HG03354 (cell line): ENCODE data around the gene PCBP3.

Experiments used
- ATAC-seq: cut with Tn5 transposase; IDR thresholded peaks from one replicate; pipeline ENCODE4 v1.9.1; 2021; ENCODE audit warnings: mild to moderate bottlenecking; ENCODE audit not compliant: unreplicated experiment, poor library complexity, severe bottlenecking

PCBP3 gene

DNA sequence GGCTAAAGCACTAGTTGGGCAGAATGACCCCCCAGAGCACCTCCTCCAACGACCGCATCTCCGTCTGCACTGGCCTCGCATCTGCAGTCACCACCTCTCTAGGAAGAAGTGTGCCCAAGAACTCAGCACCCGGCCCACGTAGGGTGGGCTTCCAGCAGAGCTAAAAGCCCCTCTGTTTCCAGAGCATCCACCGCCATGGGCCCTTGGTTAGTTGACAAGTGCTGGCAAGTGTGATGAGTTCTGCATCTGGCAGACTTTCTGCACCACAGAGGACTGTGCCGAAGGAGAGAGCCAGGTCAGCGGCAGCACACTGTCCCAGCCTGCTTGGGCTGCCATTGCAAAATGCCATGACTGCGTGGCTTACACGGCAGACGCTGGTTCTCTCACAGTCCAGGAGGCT lies 261.7 kb downstream of the PCBP3 start:
- no peak for ATAC-seq

DNA sequence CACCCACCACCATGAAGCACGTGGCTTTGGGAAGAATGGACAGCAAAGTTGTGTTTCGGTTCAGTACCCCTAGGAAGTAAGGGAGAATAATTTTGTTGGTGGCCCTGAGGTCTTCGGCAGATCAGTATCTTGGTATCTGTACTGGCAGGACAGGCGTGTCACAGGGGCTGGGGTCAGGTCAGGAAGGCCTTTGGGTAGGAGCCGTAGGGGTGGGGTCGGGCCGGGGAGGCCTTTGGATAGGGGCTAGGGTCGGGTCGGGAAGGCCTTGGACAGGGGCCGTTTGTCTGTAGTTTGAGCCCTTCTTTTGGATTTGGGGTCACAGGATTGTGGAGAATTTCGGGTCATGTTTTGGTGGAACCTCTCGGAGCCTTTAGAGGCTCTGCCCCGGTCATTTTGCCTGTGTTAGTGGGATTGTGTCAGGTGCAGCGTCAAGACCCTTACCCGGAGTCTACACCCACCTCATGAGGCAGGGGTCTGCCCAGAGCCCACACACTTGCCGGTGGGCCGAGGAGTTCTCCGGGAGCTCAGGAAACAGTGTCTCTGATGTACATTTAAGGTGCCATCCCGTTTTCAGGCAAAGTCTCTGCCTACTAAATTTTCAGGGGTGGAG lies 262.8 kb downstream of the PCBP3 start:
- no peak for ATAC-seq

DNA sequence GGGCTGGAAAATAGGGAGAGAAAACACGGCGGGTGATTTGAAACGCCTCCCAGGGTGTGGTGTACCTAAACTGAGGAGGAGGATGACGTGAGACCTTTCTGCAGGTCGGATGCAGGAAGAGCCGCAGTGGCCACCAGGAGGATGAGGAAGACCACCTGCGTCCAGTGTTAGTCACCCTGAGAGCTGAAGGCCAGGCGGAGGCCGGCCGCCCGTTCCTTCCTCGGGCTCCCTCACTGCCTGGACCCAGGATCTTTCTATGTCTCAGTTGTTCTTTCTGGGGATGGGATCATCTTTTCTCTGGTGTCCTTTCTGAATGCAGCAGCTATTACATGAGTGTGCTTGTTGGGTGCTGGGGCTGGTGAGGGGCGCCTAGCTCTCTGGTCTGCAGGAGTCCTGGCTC lies 263.3 kb downstream of the PCBP3 start:
- no peak for ATAC-seq

DNA sequence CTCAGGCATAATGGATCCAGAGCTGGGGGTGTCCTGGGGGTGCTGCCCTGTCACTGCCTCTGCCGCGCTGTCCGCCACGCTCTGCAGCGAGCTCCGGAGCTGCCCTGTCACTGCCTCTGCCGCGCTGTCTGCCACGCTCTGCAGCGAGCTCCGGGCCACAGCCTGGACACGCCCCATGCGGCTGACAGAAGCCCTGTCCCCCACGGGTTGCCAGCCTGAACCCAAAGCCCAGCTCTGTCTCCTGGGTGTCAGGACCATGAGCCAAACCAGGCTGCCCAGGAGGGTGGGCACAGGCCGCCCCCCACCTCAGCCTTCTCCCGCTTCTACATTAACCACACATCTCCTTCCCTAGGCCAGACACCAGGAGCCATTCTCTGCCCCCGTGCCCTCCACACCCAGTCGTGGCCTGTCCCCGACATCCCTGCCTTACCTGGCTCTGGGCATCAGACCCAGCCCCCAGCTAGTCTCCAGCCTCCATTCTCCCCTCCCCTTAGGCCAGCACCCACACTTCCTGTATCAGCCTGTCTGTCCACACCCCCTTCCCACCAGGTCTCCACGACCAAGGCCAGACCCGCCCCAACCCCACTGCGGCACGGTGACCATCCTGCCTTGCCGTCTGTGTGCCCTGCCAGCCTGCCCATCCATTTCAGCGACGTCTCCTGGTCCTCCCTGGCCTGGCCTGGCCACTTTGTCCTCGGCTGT lies 265.2 kb downstream of the PCBP3 start:
- no peak for ATAC-seq

DNA sequence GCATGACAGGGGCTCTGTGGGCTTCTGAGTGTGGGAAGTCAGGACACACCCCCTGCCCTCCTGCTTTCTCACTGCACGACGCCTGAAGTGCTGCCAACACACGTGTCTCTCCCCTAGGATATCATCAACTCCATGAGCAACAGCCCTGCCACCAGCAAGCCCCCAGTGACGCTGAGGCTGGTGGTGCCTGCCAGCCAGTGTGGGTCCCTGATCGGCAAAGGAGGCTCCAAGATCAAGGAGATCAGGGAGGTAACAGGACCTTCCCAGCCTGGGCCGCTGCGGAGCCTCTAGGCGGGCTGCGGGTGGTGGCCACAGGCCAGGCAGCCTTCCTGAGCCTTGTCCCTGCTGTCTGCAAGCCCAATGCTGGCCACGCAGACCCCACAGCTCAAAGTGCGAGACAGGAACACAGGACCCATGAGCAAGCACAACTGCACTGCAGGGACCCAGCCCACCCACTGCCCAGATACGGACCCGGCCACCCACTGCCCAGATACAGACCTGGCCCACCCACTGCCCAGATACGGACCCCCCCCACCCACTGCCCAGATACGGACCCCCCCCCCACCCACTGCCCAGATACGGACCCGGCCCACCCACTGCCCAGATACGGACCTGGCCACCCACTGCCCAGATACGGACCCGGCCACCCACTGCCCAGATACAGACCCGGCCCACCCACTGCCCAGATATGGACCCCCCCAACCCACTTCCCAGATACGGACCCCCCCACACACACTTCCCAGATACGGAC lies 265.9 kb downstream of the PCBP3 start:
- ATAC-seq, result no peak

DNA sequence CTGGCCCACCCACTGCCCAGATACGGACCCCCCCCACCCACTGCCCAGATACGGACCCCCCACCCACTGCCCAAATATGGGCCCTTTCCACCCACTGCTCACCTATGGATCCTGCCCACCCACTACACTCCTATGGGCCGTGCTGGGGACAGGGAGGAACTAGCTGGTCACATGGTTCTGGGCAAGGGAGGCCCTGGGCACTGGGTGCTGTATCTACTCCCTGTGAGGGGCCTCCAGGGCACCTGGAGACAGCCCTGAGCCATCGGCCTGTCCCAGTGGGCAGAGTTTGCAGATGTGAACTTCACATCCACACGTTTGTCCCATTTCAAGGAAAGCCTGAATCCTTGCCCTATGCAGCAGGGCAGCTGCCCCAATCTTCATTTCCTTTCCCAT lies 266.6 kb downstream of the PCBP3 start:
- no peak for ATAC-seq

DNA sequence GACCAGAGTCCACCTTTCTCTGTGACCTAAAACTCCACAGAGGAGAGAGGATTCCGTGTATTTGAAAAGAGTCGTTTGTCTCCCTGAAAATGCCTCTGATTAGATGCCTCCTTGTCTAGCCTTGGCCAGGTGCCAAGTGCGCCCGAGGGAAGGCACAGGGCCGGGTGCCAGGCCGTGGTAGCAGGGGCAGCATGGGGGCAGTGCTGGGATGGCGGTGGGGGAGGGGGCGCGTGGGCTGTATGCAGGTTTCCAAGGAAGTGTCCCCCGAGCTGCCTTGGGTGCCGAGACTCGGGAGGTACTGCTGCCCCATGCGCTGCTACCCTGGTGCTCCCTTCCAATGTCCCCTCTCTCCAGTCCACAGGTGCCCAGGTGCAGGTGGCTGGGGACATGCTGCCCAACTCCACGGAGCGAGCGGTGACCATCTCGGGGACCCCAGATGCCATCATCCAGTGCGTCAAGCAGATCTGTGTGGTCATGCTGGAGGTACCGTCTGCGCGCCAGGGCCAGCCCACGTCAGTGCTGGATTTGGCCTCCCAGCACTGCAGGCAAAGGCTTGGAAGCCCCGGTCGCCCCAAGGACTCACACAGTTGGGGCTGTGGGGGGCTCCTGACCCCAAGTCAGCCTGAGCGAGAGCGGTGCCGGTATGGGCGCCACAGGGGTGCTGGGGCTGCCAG lies 267.2 kb downstream of the PCBP3 start:
- ATAC-seq, result no peak

DNA sequence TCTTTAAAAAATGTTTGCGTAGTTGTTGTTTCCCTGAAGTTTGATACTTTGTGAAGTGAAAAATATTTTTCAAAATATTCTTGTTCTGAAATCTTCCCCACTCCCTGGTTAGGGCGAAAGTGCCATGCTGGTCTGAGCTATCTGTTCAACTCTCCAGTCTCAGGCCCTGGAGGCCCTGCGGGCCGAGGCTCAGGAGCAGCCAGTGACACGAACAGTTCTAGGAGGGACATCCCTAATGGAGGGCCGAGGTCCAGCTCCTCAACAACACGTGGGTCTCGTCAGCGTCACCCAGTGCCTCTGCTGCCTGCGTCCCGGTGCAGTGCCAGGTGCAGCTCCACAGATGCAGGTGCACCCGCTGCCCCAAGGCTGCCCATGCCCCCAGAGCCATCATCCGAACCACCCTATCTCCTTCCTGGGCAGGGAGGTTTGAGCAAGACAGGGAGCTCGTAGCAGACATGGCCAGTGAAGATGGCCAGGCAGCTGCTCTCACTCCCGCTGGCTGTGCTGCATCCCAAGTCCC lies 268.3 kb downstream of the PCBP3 start:
- no peak for ATAC-seq

DNA sequence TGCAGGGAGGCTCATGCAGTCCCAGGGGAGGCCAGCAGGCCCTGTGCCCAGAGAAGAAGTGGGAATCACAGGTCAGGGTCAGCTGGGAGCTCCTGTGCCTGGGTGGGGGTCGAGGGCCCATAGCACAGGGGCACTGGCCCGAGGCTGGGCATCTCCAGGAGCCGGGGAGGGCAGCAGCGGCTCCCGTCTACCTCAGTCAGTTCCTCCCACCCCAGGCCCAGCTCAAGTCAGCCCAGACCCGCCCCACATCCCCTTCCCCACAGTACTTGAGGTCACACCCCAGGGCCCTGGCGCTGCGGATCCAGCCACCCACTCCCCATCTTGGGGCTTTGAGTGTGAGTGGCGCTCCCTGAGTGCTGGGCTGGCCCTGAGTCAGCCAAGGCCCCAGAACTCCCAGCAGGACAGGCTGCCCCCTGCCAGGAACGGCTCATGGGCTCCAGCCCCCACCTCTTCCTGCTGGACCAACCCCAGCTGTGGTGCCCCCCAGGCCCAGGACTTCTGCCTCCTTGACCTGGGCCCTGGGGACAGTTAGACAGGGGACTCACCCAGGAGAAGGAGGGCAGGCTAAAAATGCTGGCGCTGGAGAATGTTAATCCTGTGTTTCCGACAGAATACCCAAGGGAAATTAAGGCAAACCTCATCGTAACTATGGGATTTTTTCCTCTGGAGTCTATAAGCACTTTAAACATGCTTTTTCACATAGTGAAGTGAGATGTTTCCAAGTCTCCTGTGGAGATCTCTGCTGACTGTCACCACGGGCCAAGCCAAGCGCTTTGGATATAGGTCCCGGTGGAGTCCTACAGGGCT lies 269.3 kb downstream of the PCBP3 start:
- ATAC-seq, result no peak

DNA sequence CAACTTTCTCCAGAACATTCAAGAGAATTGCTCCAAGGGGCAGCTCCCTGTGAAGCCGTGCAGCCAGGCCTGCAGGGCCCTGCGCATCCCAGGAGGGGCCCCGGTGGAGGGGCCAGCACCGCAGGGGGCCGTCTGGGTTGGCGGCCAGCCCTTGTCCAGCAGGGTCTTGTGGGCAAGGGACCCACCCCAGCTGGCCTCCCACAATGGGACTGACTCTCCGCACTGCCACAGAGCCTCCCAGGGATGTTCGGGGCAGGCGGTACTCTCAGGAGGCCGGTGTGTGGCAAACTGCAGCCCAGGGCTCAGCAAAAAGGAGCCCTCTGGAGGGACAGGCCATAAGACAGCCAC lies 269.9 kb downstream of the PCBP3 start:
- ATAC-seq, result no peak

DNA sequence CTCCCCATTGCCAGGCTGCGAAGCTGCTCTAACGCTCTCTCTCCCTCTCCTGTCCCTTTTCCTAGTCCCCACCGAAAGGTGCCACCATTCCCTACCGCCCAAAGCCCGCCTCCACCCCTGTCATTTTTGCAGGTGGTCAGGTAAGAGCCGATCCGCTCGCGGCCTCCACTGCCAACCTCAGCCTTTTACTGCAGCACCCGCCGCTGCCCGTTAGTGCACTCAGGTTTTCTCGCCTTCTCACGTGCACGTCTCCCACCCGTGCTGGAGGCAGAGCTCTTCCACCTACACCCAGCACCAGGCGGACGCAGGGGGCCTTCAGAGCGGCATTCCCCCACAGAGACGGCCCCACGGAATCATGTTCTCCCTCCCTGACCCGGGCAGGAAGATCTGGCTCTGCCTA lies 270.4 kb downstream of the PCBP3 start:
- ATAC-seq, result no peak

DNA sequence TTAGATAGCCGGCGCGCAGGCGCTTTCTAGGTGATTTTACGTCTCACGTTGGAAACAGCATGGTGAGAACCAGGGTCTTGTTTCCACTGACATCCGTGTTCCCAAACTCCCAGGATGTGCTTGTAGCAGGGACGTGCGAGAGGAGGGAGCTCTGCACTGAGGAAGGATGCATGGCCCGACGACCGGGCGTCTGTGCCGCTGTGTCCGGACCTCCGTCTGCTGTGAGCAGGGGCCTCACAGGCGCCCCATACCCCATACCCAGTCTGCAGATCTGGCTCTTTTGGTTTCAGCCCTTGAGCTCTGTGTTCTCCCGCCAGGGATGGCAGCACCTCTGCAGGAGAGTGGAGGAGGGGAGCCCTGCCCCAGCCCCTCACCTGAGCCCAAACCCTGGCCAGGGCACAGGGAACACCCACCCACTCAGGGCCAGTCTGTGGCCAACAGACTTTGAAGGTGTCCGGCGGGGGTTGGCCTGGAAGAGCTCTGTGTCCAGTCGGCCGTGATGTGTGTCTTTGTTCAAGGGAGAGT lies 270.9 kb downstream of the PCBP3 start:
- ATAC-seq, result no peak

DNA sequence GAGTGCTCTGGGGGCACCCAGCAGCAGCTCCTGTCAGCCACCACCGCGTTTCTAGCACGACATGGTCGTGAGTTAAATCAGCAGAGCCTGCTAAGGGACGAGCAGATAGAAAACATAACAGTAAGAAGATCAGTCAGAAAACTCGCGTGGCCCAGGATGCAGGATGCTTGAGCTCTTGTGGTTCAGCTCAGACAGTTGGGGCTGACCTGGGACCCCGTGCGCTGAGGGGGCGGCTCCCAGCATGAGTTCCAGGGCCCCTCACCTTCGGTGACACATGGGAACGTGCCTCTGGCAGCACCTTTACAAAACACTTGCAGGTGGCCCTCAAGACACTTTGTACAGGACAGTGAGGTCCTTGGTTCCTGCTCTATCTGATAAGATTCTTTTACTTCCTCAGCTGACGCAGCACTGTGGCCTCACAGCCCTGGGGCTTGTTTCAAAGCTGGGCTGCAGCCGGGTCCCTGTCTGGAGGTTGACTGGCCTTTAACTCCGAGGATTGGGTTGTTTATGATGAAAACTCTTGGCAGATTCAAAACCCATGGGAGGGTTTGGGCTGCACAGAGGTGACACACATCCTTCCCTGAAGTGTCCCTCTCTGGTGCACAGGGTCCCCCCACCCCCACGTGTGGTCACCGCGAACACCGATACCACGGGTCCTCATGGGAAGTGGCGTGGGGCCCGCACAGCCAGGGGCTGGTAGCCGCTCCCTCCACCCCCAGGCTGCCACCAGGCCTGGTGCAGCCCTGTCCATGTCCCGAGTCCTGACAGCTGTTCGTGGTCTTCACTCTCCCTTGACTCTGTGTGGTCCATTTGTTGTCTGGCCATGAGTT lies 272.7 kb downstream of the PCBP3 start:
- no peak for ATAC-seq

DNA sequence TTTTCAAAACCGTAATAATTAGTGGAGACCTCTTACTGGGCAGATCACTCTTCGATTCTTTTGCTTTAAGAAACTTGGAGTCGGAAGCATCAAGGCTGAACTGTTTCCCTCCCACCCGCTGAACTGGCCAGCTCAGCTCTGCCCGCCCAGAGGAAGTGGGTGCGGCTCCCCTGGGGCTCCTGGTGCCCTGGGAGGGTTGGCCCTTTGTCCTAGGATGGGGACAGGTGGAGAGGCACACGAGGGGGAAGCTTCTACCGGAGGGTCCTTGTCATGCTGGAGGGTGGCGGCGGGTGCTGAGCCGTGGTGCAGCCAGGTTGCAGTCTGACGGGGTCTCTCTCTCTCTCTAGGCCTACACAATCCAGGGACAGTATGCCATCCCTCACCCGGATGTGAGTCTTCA lies 273.7 kb downstream of the PCBP3 start:
- ATAC-seq, result no peak

DNA sequence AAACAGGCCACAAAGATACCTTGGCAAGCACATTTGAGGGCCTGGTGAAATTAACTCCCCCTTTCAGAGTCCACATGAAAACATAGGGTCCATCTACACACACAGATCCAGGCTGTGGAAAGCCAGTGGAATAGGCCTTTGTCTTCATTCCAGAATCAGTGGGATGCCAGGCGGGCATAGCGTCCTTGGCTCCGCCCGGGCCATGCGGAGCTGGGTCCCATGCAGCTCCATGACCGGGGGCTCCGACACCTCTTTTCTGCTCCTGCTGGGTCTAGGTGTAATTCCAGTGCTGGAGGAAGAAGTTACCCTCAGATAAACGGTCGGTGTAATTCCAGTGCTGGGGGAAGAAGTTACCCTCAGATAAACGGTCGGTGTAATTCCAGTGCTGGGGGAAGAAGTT lies 274.5 kb downstream of the PCBP3 start:
- no peak for ATAC-seq

DNA sequence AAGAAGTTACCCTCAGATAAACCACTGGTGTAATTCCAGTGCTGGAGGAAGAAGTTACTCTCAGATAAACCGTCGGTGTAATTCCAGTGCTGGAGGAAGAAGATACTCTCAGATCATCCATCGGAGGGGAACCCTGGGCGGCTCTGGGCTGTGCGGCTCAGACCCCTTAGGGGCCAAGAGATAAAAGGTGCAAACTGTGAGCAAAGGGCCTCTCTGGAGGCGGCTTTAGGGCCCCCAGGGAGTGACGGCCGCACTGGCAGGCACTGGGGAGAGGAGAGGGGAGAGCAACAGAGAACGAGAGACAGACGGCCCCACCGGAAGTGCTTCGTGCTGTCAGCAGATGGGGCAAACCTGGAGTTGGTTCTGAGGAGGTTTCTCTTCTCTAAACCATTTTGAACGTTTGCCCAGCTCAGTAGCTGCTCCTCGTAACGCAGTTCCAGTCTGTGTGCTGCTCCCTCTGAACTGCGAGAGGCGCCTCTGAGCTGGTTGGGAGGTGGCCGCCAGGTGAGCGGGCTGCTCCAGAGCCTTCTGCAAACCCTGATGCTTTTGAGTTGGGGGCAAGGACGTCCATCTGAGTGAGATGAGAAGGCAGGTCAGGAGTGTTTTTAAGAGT lies 275.4 kb downstream of the PCBP3 start:
- ATAC-seq, result no peak

DNA sequence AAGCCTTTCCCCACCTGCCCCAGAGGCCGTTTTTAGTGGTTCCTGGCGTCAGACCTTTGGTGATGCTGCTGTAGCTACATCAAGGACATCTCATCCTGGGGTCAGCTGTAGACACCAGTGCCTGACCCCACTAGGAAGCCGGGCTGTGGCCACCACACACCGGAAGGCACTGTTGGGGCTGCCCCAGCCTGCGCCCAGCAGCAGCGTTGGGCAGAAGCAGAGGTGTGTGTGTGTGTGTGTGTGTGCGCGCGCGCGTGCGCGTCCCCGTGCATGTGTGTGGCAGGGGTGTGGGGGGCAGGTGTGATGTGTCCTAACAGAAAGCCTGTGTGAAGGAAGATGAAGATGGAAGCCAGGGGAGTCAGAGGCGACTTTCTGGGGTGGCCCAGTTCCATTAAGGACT lies 276.1 kb downstream of the PCBP3 start:
- ATAC-seq, result no peak
